Progenitor cell of endocrine pancreas (in vitro differentiated cells): ENCODE data around the gene KRTAP11-1. TPM values are rescaled to one million over a fixed set of nuclear protein-coding genes. Genes with fewer than 3 reads are reported as not detected.

Experiments used
- DNase-seq: peaks from one replicate; pipeline ENCODE4 v3.0.0; 2021; ENCODE audit warnings: low spot score; ENCODE audit not compliant: unreplicated experiment
- H3K27ac Mint-ChIP-seq: 2 replicates; pipeline ENCODE4 v1.8.0; 2021; ENCODE audit warnings: mild to moderate bottlenecking, moderate library complexity, mixed read lengths
- H3K27me3 Mint-ChIP-seq: 2 replicates; pipeline ENCODE4 v1.8.0; 2021; ENCODE audit warnings: mixed read lengths
- H3K36me3 Mint-ChIP-seq: 2 replicates; pipeline ENCODE4 v1.8.0; 2022; ENCODE audit warnings: mixed read lengths; ENCODE audit not compliant: insufficient read depth
- H3K4me1 Mint-ChIP-seq: 2 replicates; pipeline ENCODE4 v1.8.0; 2021; ENCODE audit warnings: low read depth, mixed read lengths
- H3K4me3 Mint-ChIP-seq: 2 replicates; pipeline ENCODE4 v1.8.0; 2021; ENCODE audit warnings: low read depth, mild to moderate bottlenecking, moderate library complexity, mixed read lengths
- H3K9me3 Mint-ChIP-seq: 2 replicates; pipeline ENCODE4 v1.8.0; 2021; ENCODE audit warnings: low read depth, mixed read lengths
- total RNA-seq: library from RNA; stranded (reverse); gene quantifications from 2 replicates; pipeline ENCODE4 v1.2.1, GENCODE V29; 2021
- TF ChIP-seq, protein P1 (sequence below): fragments of 200-600 bp; sonication (generic); IDR thresholded peaks from one replicate; pipeline ENCODE4 v1.5.0; 2021; ENCODE audit warnings: antibody characterized with exemption, mild to moderate bottlenecking; ENCODE audit not compliant: unreplicated experiment

KRTAP11-1 gene
- total RNA-seq, 1 donor from 2014 or later: not detected

DNA sequence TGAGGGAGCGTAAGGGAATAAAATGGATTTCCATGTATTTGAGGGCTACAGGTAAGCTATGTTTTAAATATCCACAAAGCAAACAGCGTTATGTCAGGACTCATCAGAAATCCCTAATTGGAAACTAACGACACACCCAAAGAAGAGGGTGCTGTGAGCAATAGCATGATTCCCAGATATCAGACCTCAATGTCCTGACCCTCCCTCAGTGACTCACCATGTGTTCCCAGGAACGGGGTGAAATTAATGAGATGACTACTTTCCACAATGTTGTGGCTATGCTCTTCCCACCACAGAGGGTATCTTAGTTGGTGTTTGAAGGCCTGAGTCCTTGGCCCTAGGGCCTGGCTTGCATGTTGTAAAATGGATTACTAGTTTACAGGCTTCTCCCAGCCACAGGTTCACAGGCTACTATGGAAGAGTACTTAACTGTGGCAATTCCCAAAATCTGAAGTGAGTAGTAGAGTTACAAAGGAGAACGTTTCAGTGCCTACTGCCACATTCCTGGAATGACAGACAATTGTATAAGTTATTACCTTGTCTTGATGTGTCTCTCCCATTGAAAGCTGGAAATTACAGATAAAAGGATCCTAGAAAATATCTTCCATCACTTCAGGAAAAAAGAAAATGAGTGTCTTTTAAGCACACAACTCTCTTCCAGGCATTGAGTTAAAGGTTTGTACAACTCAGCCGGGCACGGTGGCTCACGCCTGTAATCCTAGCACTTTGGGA lies 1.7 kb upstream of the KRTAP11-1 start:
- Mint-ChIP-seq H3K4me3 (no peak overlapping the region), H3K27ac (no peak overlapping the region), H3K27me3 (no peaks in the 10 kb centered on the region), H3K36me3 (no peaks in the 10 kb centered on the region), H3K9me3 (no peaks in the 10 kb centered on the region), H3K4me1 (no peaks in the 10 kb centered on the region)
- TF ChIP-seq, protein P1, sequence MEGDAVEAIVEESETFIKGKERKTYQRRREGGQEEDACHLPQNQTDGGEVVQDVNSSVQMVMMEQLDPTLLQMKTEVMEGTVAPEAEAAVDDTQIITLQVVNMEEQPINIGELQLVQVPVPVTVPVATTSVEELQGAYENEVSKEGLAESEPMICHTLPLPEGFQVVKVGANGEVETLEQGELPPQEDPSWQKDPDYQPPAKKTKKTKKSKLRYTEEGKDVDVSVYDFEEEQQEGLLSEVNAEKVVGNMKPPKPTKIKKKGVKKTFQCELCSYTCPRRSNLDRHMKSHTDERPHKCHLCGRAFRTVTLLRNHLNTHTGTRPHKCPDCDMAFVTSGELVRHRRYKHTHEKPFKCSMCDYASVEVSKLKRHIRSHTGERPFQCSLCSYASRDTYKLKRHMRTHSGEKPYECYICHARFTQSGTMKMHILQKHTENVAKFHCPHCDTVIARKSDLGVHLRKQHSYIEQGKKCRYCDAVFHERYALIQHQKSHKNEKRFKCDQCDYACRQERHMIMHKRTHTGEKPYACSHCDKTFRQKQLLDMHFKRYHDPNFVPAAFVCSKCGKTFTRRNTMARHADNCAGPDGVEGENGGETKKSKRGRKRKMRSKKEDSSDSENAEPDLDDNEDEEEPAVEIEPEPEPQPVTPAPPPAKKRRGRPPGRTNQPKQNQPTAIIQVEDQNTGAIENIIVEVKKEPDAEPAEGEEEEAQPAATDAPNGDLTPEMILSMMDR: no peak
- no peak for DNase-seq

DNA sequence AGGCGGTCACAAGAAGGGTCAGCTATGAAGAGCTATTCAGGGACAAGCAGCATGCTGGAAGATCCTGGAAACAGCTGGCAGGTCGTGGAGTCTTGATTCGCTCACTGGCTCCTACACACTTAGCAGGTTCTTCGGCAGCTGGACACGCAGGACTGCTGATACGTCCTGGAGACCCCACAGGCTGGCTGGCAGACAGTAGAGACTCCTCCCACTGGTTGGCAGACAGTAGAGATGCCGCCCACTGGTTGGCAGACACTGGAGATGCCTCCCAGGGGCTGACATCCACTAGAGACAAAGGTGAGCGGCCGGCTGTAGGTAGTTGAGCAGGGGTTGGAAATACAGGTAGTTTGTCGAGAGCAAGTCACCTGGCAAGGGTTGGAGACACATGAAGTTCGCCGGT lies 466 bp downstream of the KRTAP11-1 start:
- DNase-seq: no peak
- TF ChIP-seq, protein P1: no peak
- Mint-ChIP-seq H3K9me3 (no peaks in the 10 kb centered on the region), H3K27ac (no peak overlapping the region), H3K4me1 (no peaks in the 10 kb centered on the region), H3K4me3 (no peak overlapping the region), H3K36me3 (no peaks in the 10 kb centered on the region), H3K27me3 (no peaks in the 10 kb centered on the region)

DNA sequence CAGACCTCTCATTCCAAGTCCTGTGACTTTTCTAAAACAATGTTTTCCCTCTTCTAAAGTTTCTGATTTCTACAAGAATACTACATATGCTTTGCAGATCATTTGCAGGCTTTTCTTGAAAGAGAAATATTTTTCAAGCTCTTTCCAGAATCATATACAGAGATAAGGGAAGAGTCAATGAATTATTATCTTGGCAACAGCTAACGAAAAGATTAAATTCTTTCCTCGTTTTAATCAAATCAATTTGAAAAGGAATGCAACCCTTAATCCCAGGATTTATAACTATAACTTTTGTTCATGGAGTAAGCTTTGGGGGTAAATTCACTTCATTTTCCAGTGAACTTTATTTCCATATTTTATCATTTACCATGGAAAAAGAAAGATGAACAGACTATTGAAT lies 6.9 kb downstream of the KRTAP11-1 start:
- Mint-ChIP-seq H3K4me1 (no peaks in the 10 kb centered on the region), H3K27ac (no peak overlapping the region), H3K9me3 (no peaks in the 10 kb centered on the region), H3K36me3 (no peaks in the 10 kb centered on the region), H3K4me3 (no peak overlapping the region), H3K27me3 (no peaks in the 10 kb centered on the region)
- TF ChIP-seq, protein P1: no peak
- no peak for DNase-seq

DNA sequence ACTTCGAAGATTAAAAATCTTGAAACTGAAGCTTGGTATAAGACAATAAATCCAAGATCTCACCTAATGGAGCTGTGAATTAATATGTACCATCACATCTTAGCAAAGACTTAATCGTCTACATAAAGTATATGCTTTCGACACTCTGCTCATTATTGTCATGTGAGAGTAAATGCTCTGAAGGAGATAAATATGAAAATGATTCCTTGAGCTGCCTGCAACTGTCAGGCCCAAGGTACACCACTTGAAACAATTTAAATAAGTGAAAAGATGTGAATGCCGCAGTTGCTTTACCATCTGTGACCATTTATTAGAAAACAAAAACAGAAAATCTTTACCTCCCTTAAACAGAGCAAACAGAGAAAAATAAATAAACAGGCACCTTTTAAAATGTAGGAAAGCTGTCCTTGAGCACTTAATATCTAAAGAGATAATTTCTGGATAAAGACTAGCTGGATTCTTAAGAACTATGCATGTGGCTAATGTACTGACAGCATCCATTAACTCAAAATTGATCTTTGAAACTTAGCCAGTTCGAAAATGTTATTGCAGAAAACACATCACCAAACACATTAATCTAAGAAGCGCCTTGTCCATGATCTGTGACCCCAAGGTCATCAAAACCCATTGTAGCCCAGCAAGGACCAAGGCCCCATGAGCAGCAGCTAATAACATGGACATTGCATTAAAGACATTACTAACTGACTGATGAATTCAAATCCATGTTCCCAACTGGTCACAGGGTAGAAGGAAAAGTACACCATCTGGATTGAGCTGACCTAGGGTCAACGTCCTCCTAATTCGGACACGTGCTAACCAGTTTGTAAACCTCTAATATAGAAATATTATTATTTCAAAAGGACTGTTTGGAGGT lies 33.5 kb downstream of the KRTAP11-1 start:
- TF ChIP-seq, protein P1: no peak
- H3K4me3 Mint-ChIP-seq: no peak overlapping the region
- peaks cover 3% of the 10 kb centered on the region for H3K27me3 Mint-ChIP-seq
- H3K4me1 Mint-ChIP-seq: no peaks in the 10 kb centered on the region
- no peaks in the 10 kb centered on the region for H3K36me3 Mint-ChIP-seq
- H3K9me3 Mint-ChIP-seq: no peaks in the 10 kb centered on the region
- no peak overlapping the region for H3K27ac Mint-ChIP-seq
- no peak for DNase-seq

DNA sequence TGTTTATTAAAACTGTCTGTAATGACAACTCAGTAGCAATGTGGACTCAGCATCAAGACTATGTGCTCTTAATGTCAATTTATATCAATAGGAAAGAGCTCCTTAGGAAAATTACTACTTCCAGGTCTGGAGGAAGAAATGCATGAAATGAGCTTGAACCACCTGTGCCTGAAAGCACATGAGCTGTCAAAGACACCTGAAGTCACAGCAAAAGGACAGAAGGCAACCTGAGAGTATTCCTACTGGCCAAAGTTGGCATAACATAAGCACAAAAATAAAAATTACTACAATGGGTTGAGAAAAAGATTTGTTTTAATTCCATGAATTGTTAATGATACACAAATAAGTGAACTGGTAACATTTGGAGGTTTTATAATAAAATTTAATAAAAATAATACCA lies 38.4 kb downstream of the KRTAP11-1 start:
- no peaks in the 10 kb centered on the region for H3K4me1 Mint-ChIP-seq
- TF ChIP-seq, protein P1: peak; percentile 34
- no peak overlapping the region for H3K4me3 Mint-ChIP-seq
- no peaks in the 10 kb centered on the region for H3K9me3 Mint-ChIP-seq
- H3K27me3 Mint-ChIP-seq: peaks cover 16% of the 10 kb centered on the region
- no peak for DNase-seq
- no peak overlapping the region for H3K27ac Mint-ChIP-seq
- no peaks in the 10 kb centered on the region for H3K36me3 Mint-ChIP-seq
